GM12878 (cell line): Measurements from ENCODE around the gene SUFU.

ENCODE experiments used
- BACH1 ChIP-seq: fragments of 450-650 bp; IDR thresholded peaks from 2 replicates; pipeline ENCODE4 v1.6.1; 2017; ENCODE audit warnings: mild to moderate bottlenecking, borderline replicate concordance
- CTCF ChIP-seq, 3 experiments: IDR thresholded peaks in 2 of 3; conservative IDR thresholded peaks in 1 of 3; 2 replicates each; pipeline ENCODE4 v1.5.1; 2011; ENCODE audit warnings: low read depth in 3 of 3, low read length in 3 of 3, mild to moderate bottlenecking in 3 of 3, control low read depth in 2 of 3, moderate library complexity in 2 of 3, inconsistent platforms in 1 of 3, mixed read lengths in 1 of 3; ENCODE audit not compliant: control insufficient read depth in 2 of 3, insufficient read depth in 1 of 3; ENCODE audit errors: extremely low read depth in 1 of 3
- E2F4 ChIP-seq: IDR thresholded peaks from 2 replicates; pipeline ENCODE4 v1.6.1; 2012; ENCODE audit warnings: low read depth, low read length, improper control_type of control experiment
- ESRRA ChIP-seq: IDR thresholded peaks from 2 replicates; pipeline ENCODE4 v1.6.1; 2012; ENCODE audit warnings: mild to moderate bottlenecking, low read length, improper control_type of control experiment
- HDAC6 ChIP-seq: fragments of 200-600 bp; sonication (generic); IDR thresholded peaks from one replicate; pipeline ENCODE4 v1.8.0; 2017; ENCODE audit warnings: antibody characterized with exemption; ENCODE audit not compliant: unreplicated experiment
- JUNB ChIP-seq: IDR thresholded peaks from 2 replicates; pipeline ENCODE4 v1.6.1; 2016; ENCODE audit warnings: antibody characterized with exemption, mild to moderate bottlenecking
- MYC ChIP-seq: IDR thresholded peaks from 2 replicates; pipeline ENCODE4 v1.6.1; 2011; ENCODE audit warnings: mild to moderate bottlenecking, low read length, moderate library complexity, inconsistent platforms; ENCODE audit not compliant: insufficient read depth, insufficient replicate concordance, insufficient read length, severe bottlenecking
- POLR2AphosphoS5 ChIP-seq: IDR thresholded peaks from 2 replicates; pipeline ENCODE4 v1.6.1; 2011; ENCODE audit warnings: mild to moderate bottlenecking, low read length, inconsistent platforms
- SIN3A ChIP-seq: IDR thresholded peaks from 2 replicates; pipeline ENCODE4 v1.6.1; 2012; ENCODE audit warnings: low read depth, low read length, improper control_type of control experiment
- TCF7 ChIP-seq: IDR thresholded peaks from 2 replicates; pipeline ENCODE4 v1.6.1; 2014; ENCODE audit warnings: antibody characterized with exemption, borderline replicate concordance
- YY1 ChIP-seq: IDR thresholded peaks from 2 replicates; pipeline ENCODE4 v1.6.1; 2011; ENCODE audit warnings: low read depth, mild to moderate bottlenecking, low read length
- ZNF274 ChIP-seq: IDR thresholded peaks from one replicate; pipeline ENCODE4 v1.8.0; 2011; ENCODE audit not compliant: insufficient read length, insufficient read depth

DNA sequence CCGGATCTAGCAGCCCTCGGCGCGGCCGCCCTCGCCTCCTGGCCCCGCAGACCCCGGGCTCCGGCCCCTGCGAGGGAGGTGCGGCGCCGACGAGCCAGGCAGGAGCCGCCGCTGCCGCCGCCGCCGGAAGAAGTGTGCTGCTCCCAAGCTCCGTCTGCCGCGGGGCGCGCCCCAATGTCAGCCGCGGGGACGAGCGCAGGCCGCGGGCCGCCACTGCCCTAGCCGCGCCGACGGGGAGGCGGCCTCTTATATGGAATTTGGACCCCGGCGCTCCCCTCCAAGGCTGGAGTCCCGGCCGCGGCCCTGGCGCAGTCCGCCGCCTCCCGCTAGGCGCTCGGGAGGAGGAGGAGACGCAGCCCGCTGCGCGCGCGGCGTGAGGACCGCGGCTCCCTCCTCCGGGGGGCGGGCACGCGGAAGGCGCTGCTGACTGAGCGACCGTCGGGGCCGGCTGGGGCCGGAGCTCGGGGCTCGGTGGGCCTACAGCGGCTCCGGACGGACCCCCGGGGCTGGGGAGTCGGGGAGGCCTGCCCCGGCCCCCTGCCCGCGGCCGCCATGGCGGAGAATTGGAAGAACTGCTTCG, 140.4 kb downstream of the SUFU start, which contains the start of gene TRIM8:
- TF ChIP-seq TCF7 (no peak), BACH1 (peak; percentile 73; the same call in 1 of the 2 replicates), SIN3A (no peak), POLR2AphosphoS5 (no peak; the same call in 1 of the 2 replicates), ZNF274 (no peak), E2F4 (no peak), ESRRA (no peak), HDAC6 (no peak), CTCF (IDR thresholded peaks at IDR 0.05 in 2 of 3, conservative IDR thresholded peaks at IDR 0.05 in 1 of 3; ENCODE audit: control insufficient read depth in 2 of 3, extremely low read depth in 1 of 3, insufficient read depth in 1 of 3, low read depth in 3 of 3, low read length in 3 of 3) (no peak), MYC (no peak), JUNB (no peak), YY1 (peak; percentile 57; the same call in 1 of the 2 replicates)
